ENCODE measurements around the gene TP53TG3E.
"Not testable (repeated sequence)": the region's sequence is repeated elsewhere in the genome, so short reads cannot be mapped to it uniquely, and the experiment has no call there.

Gene TP53TG3E, protein sequence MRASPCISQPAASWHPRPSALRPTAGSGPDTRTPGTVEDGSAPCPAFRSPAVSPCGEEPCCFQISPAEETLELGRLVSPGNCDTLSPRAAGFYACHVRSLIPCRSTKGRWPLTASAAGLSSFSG
- long read RNA-seq, result 0 reads

DNA sequence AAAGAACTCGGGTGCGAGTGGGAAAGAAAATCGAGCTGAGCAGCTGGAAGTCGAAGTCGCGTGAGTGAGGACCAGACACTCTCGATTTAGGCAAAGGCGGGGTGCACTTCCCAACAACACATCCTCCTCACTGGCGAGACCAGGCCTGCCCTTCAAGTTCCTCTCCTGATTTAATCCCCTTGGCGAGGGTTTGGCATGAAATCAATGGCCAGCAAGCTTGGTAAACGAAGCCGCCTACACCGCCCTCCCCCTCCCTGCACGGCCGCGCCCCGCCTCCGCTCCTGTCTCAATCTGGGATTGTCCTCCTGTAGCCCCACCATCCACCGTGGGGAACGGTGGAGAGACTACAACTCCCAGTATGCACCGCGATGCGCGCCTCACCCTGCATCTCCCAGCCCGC, at the start of gene TP53TG3E:
TP53TG3E (plus strand) TSS at position 301 of the 400 bp plus-strand sequence; CDS start at position 369, 68 bp downstream.
- not testable (repeated sequence) for H3K27me3 ChIP-seq (ENCODE audit: insufficient read depth, poor library complexity, severe bottlenecking); H3K27ac ChIP-seq (replicated peaks); DNase-seq (ENCODE audit: low read depth in 1 of 2, low spot score in 1 of 2); H3K4me3 ChIP-seq (replicated peaks; ENCODE audit: insufficient read depth, low read length)

DNA sequence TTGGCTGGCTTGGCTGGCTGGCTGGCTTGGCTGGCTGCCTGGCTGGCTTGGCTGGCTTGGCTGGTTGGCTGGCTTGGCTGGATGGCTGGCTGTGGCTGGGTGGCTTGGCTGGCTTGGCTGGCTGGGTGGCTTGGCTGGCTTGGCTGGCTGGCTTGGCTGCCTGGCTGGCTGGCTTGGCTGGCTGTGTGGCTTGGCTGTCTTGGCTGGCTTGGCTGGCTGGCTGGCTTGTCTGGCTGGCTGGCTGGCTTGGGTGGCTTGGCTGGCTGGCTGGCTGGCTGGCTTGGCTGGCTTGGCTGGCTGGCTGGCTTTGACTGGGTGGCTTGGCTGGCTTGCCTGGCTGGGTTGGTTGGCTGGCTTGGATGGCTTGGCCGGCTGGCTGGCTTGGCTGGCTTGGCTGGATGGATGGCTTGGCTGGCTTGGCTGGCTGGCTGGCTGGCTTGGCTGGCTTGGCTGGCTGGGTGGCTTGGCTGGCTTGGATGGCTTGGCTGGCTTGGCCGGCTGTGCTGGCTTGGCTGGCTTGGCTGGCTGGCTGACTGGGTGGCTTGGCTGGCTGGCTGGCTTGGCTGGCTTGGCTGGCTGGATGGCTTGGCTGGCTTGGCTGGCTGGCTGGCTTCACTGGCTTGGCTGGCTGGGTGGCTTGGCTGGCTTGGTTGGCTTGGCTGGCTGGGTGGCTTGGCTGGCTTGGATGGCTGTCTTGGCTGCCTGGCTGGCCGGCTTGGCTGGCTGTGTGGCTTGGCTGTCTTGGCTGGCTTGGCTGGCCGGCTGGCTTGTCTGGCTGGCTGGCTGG, 32.3 kb downstream of the TP53TG3E start:
- H3K27ac ChIP-seq (replicated peaks); H3K4me3 ChIP-seq (replicated peaks; ENCODE audit: insufficient read depth, low read length); H3K27me3 ChIP-seq (ENCODE audit: insufficient read depth, poor library complexity, severe bottlenecking): not testable (repeated sequence)
- DNase-seq (ENCODE audit: low read depth in 1 of 2, low spot score in 1 of 2), result peak in 1 of 2 experiments; percentile 33

DNA sequence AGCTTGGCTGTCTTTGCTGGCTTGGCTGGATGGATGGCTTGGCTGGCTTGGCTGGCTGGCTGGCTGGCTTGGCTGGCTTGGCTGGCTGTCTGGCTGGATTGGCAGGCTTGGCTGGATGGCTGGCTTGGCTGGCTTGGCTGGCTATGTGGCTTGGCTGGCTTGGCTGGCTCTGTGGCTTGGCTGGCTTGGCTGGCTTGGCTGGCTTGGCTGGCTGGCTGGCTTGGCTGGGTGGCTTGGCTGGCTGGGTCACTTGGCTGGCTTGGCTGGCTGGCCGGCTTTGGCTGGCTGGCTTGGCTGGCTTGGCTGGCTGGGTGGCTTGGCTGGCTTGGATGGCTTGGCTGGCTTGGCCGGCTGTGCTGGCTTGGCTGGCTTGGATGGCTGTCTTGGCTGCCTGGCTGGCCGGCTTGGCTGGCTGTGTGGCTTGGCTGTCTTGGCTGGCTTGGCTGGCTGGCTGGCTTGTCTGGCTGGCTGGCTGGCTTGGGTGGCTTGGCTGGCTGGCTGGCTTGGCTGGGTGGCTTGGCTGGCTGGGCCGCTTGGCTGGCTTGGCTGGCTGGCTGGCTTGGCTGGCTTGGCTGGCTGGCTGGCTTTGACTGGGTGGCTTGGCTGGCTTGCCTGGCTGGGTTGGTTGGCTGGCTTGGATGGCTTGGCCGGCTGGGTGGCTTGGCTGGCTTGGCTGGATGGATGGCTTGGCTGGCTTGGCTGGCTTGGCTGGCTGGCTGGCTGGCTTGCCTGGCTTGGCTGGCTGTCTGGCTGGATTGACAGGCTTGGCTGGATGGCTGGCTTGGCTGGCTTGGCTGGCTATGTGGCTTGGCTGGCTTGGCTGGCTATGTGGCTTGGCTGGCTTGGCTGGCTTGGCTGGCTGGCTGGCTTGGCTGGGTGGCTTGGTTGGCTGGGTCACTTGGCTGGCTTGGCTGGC, 33.8 kb downstream of the TP53TG3E start:
- peak in 1 of 2 experiments; percentile 27 for DNase-seq (ENCODE audit: low read depth in 1 of 2, low spot score in 1 of 2)
- H3K27ac ChIP-seq (replicated peaks); H3K27me3 ChIP-seq (ENCODE audit: insufficient read depth, poor library complexity, severe bottlenecking); H3K4me3 ChIP-seq (replicated peaks; ENCODE audit: insufficient read depth, low read length): not testable (repeated sequence)

DNA sequence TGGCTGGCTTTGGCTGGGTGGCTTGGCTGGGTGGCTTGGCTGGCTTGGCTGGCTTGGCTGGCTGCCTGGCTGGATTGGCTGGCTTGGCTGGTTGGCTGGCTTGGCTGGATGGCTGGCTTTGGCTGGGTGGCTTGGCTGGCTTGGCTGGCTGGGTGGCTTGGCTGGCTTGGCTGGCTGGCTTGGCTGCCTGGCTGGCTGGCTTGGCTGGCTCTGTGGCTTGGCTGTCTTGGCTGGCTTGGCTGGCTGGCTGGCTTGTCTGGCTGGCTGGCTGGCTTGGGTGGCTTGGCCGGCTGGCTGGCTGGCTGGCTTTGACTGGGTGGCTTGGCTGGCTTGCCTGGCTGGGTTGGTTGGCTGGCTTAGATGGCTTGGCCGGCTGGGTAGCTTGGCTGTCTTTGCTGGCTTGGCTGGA, 34.4 kb downstream of the TP53TG3E start:
- H3K27ac ChIP-seq (replicated peaks); H3K4me3 ChIP-seq (replicated peaks; ENCODE audit: insufficient read depth, low read length); H3K27me3 ChIP-seq (ENCODE audit: insufficient read depth, poor library complexity, severe bottlenecking): not testable (repeated sequence)
- peak in 1 of 2 experiments; percentile 9 for DNase-seq (ENCODE audit: low read depth in 1 of 2, low spot score in 1 of 2)

DNA sequence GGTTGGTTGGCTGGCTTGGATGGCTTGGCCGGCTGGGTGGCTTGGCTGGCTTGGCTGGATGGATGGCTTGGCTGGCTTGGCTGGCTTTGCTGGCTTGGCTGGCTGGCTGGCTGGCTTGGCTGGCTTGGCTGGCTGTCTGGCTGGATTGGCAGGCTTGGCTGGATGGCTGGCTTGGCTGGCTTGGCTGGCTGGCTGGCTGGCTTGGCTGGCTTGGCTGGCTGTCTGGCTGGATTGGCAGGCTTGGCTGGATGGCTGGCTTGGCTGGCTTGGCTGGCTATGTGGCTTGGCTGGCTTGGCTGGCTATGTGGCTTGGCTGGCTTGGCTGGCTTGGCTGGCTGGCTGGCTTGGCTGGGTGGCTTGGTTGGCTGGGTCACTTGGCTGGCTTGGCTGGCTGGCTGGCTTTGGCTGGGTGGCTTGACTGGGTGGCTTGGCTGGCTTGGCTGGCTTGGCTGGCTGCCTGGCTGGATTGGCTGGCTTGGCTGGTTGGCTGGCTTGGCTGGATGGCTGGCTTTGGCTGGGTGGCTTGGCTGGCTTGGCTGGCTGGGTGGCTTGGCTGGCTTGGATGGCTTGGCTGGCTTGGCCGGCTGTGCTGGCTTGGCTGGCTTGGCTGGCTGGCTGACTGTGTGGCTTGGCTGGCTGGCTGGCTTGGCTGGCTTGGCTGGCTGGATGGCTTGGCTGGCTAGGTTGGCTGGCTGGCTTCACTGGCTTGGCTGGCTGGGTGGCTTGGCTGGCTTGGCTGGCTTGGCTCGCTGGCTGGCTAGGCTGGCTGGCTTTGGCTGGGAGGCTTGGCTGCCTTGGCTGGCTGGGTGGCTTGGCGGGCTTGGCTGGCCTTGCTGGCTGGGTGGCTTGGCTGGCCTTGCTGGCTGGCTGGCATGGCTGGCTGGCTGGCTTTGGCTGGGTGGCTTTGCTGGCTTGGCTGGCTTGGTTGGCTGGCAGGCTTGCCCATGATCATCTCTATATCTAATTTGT, 35.3 kb downstream of the TP53TG3E start:
- H3K4me3 ChIP-seq (replicated peaks; ENCODE audit: insufficient read depth, low read length); H3K27me3 ChIP-seq (ENCODE audit: insufficient read depth, poor library complexity, severe bottlenecking); H3K27ac ChIP-seq (replicated peaks): not testable (repeated sequence)
- peak in 1 of 2 experiments; percentile 15 for DNase-seq (ENCODE audit: low read depth in 1 of 2, low spot score in 1 of 2)

Measured in HL-60 (cell line).